GM19023 (cell line): Measurements from ENCODE around the gene QSOX2.
A peak's percentile ranks its signal among the peaks of the same experiment; 100 is the strongest.
"Not testable (repeated sequence)": the region's sequence is repeated elsewhere in the genome, so short reads cannot be mapped to it uniquely, and the experiment has no call there.

Source experiments
- ATAC-seq: cut with Tn5 transposase; IDR thresholded peaks from one replicate; pipeline ENCODE4 v1.9.1; 2021; ENCODE audit warnings: mild to moderate bottlenecking, moderate library complexity; ENCODE audit not compliant: unreplicated experiment

The QSOX2 gene

DNA sequence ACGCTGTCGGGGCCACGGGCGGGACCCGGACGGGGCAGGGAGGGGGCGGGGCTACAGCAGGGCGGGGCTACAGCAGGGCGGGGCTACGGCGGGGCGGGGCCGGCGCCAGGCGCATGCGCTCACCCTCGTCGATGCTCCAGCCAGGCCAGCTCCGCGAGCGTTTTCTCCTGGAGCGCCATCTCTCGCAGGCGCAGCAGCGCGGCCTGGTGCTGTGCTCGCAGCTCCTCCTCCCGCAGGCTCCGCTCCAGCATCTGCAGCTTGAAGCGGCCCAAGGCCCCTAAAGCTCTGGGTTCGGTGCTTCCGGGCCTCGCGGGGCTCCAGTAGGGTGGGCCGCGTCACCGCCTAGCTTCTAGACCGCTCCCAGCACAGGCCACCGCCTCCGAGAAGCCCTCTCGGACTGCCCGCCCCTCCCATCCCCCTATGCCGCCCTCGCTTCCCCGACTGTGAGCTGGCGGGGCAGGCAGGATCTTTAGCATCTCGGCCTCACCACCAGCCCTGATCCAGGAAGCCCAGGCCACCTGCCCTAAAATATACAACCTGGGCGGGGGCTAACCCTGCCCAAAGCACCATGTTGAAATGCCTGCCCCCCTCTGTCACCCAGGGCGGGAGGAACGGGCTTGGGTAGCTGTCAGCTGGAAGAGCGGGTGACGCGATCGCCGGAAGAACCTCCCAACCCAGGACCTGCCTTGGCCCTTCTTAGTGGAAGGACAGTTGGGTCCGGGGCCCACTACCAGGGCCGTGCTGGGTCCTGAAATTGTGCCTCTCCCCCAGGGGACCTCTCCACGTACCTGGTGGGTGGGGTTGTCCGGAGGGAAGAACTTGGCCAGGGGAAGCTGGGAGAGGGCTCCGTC is 21.9 kb upstream of the QSOX2 start:
- ATAC-seq = peak; percentile 82

- ATAC-seq = not testable (repeated sequence)
Observed at GRCh38 chr9:136266641-136267040, 21.0 kb upstream of the QSOX2 start.

- no peak for ATAC-seq
Observed at GRCh38 chr9:136265561-136266355, 20.1 kb upstream of the QSOX2 start.

GRCh38 chr9:136264441-136265405 is 19.1 kb upstream of the QSOX2 start:
- ATAC-seq = no peak

GRCh38 chr9:136264031-136264430 is 18.4 kb upstream of the QSOX2 start:
- no peak for ATAC-seq

DNA sequence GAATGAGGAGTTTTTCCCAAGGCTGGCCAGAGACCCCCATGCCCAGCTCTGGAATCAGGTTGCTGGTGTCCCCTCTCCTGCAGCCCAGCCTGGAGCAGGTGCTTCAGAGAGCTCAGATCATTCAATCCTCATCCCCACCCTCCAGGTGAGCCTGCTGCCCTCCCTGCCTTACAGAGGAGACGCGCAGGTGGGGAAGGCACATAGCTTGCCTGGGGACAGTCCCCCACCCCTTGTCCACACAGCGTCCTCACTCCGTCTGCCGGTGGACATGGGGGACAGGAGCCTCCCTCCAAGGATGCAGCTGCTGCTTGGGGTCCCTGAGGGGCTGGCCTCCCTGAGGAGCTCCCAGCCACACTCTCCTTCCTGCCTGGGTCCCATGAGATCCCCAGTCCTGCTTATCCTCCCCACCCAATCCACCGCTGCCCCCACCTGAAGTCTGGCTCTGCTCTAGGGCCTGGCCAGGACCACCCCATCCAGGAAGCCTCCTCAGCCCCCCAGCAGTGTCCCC is 17.1 kb upstream of the QSOX2 start:
- ATAC-seq = no peak

DNA sequence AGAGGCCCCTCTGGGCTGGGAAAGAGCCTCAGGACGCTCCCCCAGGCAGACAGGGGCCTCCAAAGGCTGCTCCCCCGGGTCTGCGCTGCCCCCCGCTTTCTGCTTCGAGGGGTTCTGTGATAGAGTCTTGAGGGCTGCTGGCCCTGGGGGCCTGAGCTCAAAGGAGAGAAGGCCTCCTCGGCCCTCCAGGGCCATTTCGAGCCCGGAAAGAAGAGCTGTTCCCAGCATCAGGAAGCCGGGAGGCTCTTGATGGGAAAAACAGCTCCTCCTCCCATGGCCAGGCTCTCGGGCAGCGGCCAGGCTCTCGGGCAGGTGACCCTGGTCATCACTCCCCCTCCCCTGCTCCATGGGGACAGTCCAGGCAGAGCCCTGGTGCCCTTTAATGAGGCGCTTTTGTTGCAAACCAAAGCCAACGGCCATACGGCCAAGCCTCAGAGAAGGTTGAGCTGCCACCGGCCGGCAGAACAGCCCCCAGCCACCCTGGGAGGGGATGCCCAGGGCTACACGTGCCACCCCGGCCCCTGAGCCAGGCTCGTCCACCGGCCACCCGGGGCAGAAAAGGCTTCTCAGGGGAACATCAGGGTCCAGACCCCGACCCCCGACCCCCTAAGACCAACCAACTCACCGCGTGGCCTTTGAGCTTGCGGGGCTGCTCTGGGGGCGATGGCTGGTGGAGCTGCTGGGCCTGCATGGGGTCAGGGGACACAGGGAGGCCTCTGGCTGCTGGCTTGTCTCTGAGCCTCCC is 16.2 kb upstream of the QSOX2 start:
- no peak for ATAC-seq

DNA sequence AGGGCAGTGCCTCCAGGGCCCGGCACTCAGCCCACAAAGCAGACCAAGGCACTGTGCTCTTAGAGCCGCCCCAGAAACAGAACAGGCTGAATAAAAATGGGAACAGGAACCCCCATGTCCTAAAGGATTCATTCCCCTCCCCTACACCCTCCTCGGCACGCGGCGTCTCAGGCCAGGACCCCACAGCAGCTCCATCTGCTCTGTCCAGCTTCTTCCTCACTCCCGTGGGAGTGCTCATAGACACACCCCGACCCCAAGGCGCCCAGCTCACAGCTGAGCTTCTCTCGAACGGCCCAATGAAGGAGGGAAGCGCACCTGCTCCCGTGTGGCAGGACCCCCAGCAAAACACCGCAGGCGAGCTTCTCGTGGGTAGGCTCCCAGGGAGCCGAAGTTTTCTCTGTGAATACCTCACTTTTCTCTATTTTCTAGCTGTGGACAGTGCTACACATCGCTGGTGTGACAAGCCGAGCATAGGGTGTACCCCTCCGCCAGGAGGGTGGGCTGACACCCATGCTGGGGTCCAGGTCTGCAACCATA is 15.4 kb upstream of the QSOX2 start:
- no peak for ATAC-seq

GRCh38 chr9:136260521-136260920 is 14.9 kb upstream of the QSOX2 start:
- no peak for ATAC-seq

DNA sequence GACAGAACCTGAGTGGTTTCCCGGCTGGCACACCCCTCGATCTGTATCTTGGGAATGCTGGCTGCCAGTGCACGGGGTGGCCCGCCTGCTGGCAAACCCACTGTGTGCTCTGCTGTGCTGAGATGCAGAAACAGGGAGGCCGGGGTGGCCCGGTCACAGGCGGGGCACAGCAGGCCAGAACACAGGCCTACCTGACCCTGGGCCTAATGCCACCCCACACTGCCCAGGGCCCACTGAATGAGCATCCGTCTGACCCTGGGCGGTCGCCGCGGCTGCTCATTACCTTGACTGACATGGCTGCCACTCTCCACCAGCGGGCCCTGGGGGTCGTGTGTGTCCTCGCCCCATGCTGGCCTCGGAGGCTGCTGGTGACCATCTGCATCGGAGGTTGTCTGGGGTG is 14.2 kb upstream of the QSOX2 start:
- ATAC-seq = no peak

DNA sequence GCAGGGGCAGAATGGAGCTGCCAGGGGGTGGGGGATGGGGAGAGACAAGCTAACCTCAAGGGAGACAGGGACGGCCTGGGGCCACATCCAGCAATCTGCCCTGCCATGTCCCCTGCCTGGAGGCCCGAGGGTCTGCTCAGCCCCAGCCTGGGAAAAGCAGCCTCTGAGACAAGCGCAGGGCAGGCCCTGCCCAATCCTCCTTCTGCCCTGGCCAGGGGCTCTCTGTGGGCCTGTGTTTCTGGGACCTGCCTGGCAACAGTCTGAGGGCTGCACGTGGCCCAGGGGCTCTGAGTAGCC is 13.9 kb upstream of the QSOX2 start:
- no peak for ATAC-seq

- no peak for ATAC-seq
Observed at GRCh38 chr9:136258786-136259516, 13.3 kb upstream of the QSOX2 start.

- ATAC-seq = no peak
Observed at GRCh38 chr9:136258299-136258625, 12.7 kb upstream of the QSOX2 start.

GRCh38 chr9:136257381-136258298 is 12.0 kb upstream of the QSOX2 start:
- no peak for ATAC-seq

DNA sequence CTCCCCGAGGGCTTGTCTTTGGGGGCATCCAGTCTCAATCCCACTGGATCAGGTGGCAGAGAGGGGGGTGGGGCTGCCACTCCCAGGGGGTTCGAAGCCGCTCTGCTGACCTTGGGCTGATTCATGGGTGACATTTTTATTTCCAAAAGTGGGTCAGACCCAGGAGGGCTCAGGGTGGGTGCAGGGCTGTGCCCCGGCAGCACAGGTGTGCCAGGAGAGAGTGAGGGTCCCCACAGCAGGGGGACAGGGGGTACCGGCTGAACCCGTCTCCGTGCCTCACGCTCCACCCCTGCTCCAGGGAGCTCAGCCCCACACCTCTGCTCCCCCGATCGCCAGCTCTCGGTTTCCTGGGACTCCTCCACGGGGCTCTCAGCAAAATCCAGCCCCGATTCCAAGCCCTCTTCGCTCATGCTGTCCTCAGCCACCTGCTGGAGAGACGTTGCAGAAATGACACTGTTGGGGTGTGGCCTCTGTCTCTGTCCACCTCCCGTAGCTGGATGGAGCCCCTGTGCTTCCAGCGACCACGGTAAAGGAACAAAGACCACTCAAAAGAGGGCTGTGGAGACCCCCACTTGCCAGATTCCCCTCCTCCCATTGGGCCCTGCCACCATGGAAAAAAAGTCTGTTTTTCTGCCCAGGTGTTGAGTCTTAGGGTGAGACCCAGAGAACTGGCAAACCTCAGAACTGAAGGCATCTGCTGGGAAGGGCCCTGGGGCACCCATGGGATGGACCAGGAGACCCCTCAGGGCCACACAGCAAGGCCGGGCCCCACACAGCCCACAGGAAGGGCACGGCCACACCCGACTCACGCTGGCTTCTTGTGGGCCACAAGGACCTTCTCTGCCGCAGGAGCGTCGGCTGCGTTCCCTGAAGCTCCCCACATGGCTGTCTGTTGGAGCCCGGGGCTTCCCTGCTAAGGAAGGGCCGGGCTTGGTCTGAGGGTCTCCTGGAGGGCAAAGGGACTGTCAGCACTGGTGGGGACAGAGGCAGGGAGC is 10.6 kb upstream of the QSOX2 start:
- ATAC-seq = no peak

- no peak for ATAC-seq
Observed at GRCh38 chr9:136255166-136255538, 9.5 kb upstream of the QSOX2 start.
